CD14-positive monocyte (primary cell): ENCODE measurements around the gene MAGI3. TPM values are rescaled to one million over a fixed set of nuclear protein-coding genes. Genes with fewer than 3 reads are reported as not detected.

ENCODE experiments used
- DNase-seq, 3 donors: peaks; one replicate each; pipeline ENCODE4 v3.0.0-alpha.2; 2011 to 2022
- H2AFZ ChIP-seq: 2 replicates; pipeline ENCODE4 v1.6.0; 2012; ENCODE audit warnings: mild to moderate bottlenecking, low read depth, low read length, inconsistent platforms; ENCODE audit not compliant: insufficient read depth, poor library complexity, severe bottlenecking
- H3K27ac ChIP-seq, 2 donors: 1 replicate in 1 of 2; 2 replicates in 1 of 2; pipeline ENCODE4 v1.5.1; 2012 to 2013; ENCODE audit warnings: low read length in 2 of 2, control low read depth in 1 of 2, inconsistent platforms in 1 of 2, low read depth in 1 of 2, mild to moderate bottlenecking in 1 of 2
- H3K27me3 ChIP-seq, 2 donors: one replicate each; pipeline versions ENCODE4 v1.6.0 to v1.6.1; 2011 to 2013; ENCODE audit warnings: low read length in 2 of 2; ENCODE audit not compliant: control insufficient read depth in 2 of 2, insufficient read depth in 2 of 2
- H3K36me3 ChIP-seq, 2 donors: replicated peaks in 1 of 2; 1 replicate in 1 of 2; 2 replicates in 1 of 2; pipeline versions ENCODE4 v1.5.1 to v1.6.1; 2012 to 2013; ENCODE audit warnings: low read length in 2 of 2, control low read depth in 1 of 2, inconsistent platforms in 1 of 2, mild to moderate bottlenecking in 1 of 2; ENCODE audit not compliant: insufficient read depth in 2 of 2, control insufficient read depth in 1 of 2
- H3K4me1 ChIP-seq, 2 donors: 1 replicate in 1 of 2; 2 replicates in 1 of 2; pipeline versions ENCODE4 v1.5.1 to v1.6.1; 2012 to 2013; ENCODE audit warnings: low read length in 2 of 2, control low read depth in 1 of 2, inconsistent platforms in 1 of 2, mild to moderate bottlenecking in 1 of 2, moderate library complexity in 1 of 2; ENCODE audit not compliant: insufficient read depth in 2 of 2, control insufficient read depth in 1 of 2
- H3K4me2 ChIP-seq: replicated peaks from 2 replicates; pipeline ENCODE3; 2012; ENCODE audit warnings: low read length, moderate library complexity, mild to moderate bottlenecking; ENCODE audit not compliant: poor library complexity, severe bottlenecking; ENCODE audit errors: extremely low read depth
- H3K4me3 ChIP-seq, 3 experiments: fragments of 200-600 bp in 1 of 3; sonication (generic) in 1 of 3; replicated peaks in 1 of 3; 1 replicate in 2 of 3; 2 replicates in 1 of 3; pipeline ENCODE4 v1.5.1; 2011 to 2013; ENCODE audit warnings: low read length in 3 of 3, mild to moderate bottlenecking in 3 of 3, control low read depth in 2 of 3, low read depth in 2 of 3, inconsistent platforms in 1 of 3, moderate library complexity in 1 of 3
- H3K79me2 ChIP-seq: 2 replicates; pipeline ENCODE4 v1.6.0; 2012; ENCODE audit warnings: mild to moderate bottlenecking, control low read depth, inconsistent platforms, low read length, moderate library complexity; ENCODE audit not compliant: insufficient read depth
- H3K9ac ChIP-seq: 2 replicates; pipeline ENCODE4 v1.6.0; 2017; ENCODE audit warnings: low read length, mild to moderate bottlenecking; ENCODE audit not compliant: insufficient read depth, poor library complexity, severe bottlenecking
- H3K9me3 ChIP-seq, 2 donors: replicated peaks in 1 of 2; 1 replicate in 1 of 2; 2 replicates in 1 of 2; pipeline versions ENCODE4 v1.5.1 to v1.6.1; 2012 to 2013; ENCODE audit warnings: low read length in 2 of 2, control low read depth in 1 of 2; ENCODE audit not compliant: control insufficient read depth in 1 of 2, insufficient read depth in 1 of 2
- H4K20me1 ChIP-seq: 2 replicates; pipeline ENCODE4 v1.6.0; 2012; ENCODE audit warnings: mild to moderate bottlenecking, low read length, control low read depth, moderate library complexity; ENCODE audit not compliant: insufficient read depth
- H3K27ac Mint-ChIP-seq, 7 donors: one replicate each; pipeline ENCODE4 v1.8.0; 2020; ENCODE audit warnings: mild to moderate bottlenecking in 7 of 7, mixed read lengths in 7 of 7, moderate library complexity in 6 of 7, inconsistent platforms in 2 of 7
- H3K27me3 Mint-ChIP-seq, 3 donors: one replicate each; pipeline ENCODE4 v1.8.0; 2021 to 2022; ENCODE audit warnings: low read depth in 3 of 3, mild to moderate bottlenecking in 3 of 3, mixed read lengths in 3 of 3, moderate library complexity in 3 of 3, inconsistent platforms in 1 of 3
- H3K36me3 Mint-ChIP-seq, 2 donors: one replicate each; pipeline ENCODE4 v1.8.0; 2020; ENCODE audit warnings: mixed read lengths in 2 of 2, inconsistent platforms in 1 of 2, mild to moderate bottlenecking in 1 of 2
- H3K4me1 Mint-ChIP-seq: one replicate; pipeline ENCODE4 v1.8.0; 2020; ENCODE audit warnings: mild to moderate bottlenecking, mixed read lengths
- H3K4me3 Mint-ChIP-seq, 2 donors: one replicate each; pipeline ENCODE4 v1.8.0; 2020; ENCODE audit warnings: mild to moderate bottlenecking in 2 of 2, mixed read lengths in 2 of 2, moderate library complexity in 1 of 2
- H3K9me3 Mint-ChIP-seq, 7 donors: one replicate each; pipeline ENCODE4 v1.8.0; 2020 to 2022; ENCODE audit warnings: mixed read lengths in 7 of 7, mild to moderate bottlenecking in 6 of 7, moderate library complexity in 6 of 7, inconsistent platforms in 2 of 7
- WGBS: methylation state at CpG from one replicate; pipeline ENCODE4 v1.1.5; 2013; ENCODE audit warnings: missing lambda C conversion rate; ENCODE audit not compliant: insufficient coverage; 5-methylcytosine and 5-hydroxymethylcytosine counted together
- intact Hi-C, 2 donors: fragments of 100-400 bp; cut with micrococcal nuclease; formaldehyde crosslinking; loops; one replicate each; pipeline versions ENCODE4 v1.15.0 to v1.15.1; 2023
- polyA plus RNA-seq, 3 donors: library from polyadenylated mRNA; depleted of rRNA in 1 of 3; unstranded in 2 of 3; stranded (reverse) in 1 of 3; fragments of 300-500 nt in 2 of 3; fragments of >200 nt in 1 of 3; fragmentation: Illumina TruSeq in 2 of 3; gene quantifications; 1 replicate in 2 of 3; 2 replicates in 1 of 3; pipeline ENCODE4 v1.2.3, GENCODE V29; 2012 to 2021
- TF ChIP-seq, protein P1 (sequence below): fragments of 200-600 bp; IDR thresholded peaks from one replicate; pipeline ENCODE4 v1.8.0; 2022; ENCODE audit warnings: antibody characterized with exemption, mild to moderate bottlenecking

The MAGI3 gene
- polyA plus RNA-seq, 3 donors: 0.36 to 0.58 (median 0.43) TPM

DNA sequence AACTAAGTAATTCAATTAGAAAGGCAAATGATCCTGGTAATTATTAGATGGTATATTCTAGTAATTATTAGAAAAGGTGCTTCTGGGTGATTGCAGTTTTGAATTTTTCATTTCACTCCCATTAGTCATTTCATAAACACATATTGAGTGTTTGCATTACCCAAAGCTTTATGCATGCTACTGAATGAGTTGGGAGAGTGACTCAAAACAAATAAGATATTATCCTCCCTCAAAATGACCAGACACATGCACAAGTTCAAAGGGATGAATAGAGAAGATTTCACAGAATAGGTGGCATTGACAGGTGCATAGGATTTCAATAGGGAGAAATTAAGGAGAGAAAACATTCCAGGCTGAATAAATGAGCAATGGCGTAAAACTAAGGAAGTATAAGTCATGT is 284.3 kb downstream of the MAGI3 start:
- Histone ChIP-seq H3K27ac (no peak overlapping the region), H3K36me3 (no peaks in the 10 kb centered on the region), H3K9me3 (no peaks in the 10 kb centered on the region), H3K79me2 (no peaks in the 10 kb centered on the region), H3K4me1 (peaks cover 10 to 14% of the 10 kb centered on the region in 2 donors), H2AFZ (no peak overlapping the region), H3K27me3 (no peaks in the 10 kb centered on the region), H3K9ac (no peak overlapping the region), H3K4me2 (no peak overlapping the region), H3K4me3 (no peak overlapping the region), H4K20me1 (no peaks in the 10 kb centered on the region)
- no peak overlapping the region for H3K27ac Mint-ChIP-seq
- TF ChIP-seq, protein P1, sequence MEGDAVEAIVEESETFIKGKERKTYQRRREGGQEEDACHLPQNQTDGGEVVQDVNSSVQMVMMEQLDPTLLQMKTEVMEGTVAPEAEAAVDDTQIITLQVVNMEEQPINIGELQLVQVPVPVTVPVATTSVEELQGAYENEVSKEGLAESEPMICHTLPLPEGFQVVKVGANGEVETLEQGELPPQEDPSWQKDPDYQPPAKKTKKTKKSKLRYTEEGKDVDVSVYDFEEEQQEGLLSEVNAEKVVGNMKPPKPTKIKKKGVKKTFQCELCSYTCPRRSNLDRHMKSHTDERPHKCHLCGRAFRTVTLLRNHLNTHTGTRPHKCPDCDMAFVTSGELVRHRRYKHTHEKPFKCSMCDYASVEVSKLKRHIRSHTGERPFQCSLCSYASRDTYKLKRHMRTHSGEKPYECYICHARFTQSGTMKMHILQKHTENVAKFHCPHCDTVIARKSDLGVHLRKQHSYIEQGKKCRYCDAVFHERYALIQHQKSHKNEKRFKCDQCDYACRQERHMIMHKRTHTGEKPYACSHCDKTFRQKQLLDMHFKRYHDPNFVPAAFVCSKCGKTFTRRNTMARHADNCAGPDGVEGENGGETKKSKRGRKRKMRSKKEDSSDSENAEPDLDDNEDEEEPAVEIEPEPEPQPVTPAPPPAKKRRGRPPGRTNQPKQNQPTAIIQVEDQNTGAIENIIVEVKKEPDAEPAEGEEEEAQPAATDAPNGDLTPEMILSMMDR: no peak
- no peak for DNase-seq
- no peaks in the 10 kb centered on the region for H3K9me3 Mint-ChIP-seq
- WGBS: 83% methylated on average over 1 of the region's 1 CpG
- intact Hi-C loops: loop anchor here in 1 of 2 donors (10.0 kb wide), 1 partner anchor 530 kb away; no protein-coding TSS in a partner anchor
- peaks cover 22% of the 10 kb centered on the region for H3K4me1 Mint-ChIP-seq
- H3K4me3 Mint-ChIP-seq: no peak overlapping the region
- H3K27me3 Mint-ChIP-seq: peaks cover 0 to 5% (median 4%) of the 10 kb centered on the region in 3 donors
- H3K36me3 Mint-ChIP-seq: no peaks in the 10 kb centered on the region

GRCh38 chr1:113675302-113675701 is 285.0 kb downstream of the MAGI3 start:
- DNase-seq: peak in 1 of 3 donors; percentile 8

More at GRCh38 chr1:113675302-113675701, 285.0 kb downstream of the MAGI3 start:
- no peaks in the 10 kb centered on the region for H3K36me3 ChIP-seq
- H3K27ac ChIP-seq: no peak overlapping the region
- no peak overlapping the region for H2AFZ ChIP-seq
- no peaks in the 10 kb centered on the region for H3K79me2 ChIP-seq
- no peak overlapping the region for H3K4me2 ChIP-seq
- Mint-ChIP-seq H3K36me3 (no peaks in the 10 kb centered on the region), H3K27me3 (peaks cover 0 to 5% (median 4%) of the 10 kb centered on the region in 3 donors), H3K4me3 (no peak overlapping the region), H3K4me1 (peaks cover 22% of the 10 kb centered on the region), H3K27ac (peak overlapping the region in 2 of 7 donors; percentile 25 to 35), H3K9me3 (no peaks in the 10 kb centered on the region)
- H3K4me3 ChIP-seq: no peak overlapping the region
- no peaks in the 10 kb centered on the region for H3K27me3 ChIP-seq
- intact Hi-C loops: loop anchor here in 1 of 2 donors (5.0 to 10.0 kb wide), 2 partner anchors 531 to 958 kb away; partner anchors contain the start of gene PPM1J
- no peak overlapping the region for H3K9ac ChIP-seq
- H3K4me1 ChIP-seq: peaks cover 10 to 14% of the 10 kb centered on the region in 2 donors
- no peaks in the 10 kb centered on the region for H3K9me3 ChIP-seq
- TF ChIP-seq, protein P1: no peak
- H4K20me1 ChIP-seq: no peaks in the 10 kb centered on the region
- WGBS: 91% methylated on average over 1 of the region's 2 CpGs
